LNCaP clone FGC (cell line): ENCODE data around the gene SRRM3.

ENCODE experiments used
- DNase-seq: peaks from one replicate; pipeline ENCODE4 v3.0.0-alpha.2; 2011; ENCODE audit warnings: low read depth
- H3K4me3 ChIP-seq: 2 replicates; pipeline ENCODE4 v1.5.1; 2011; ENCODE audit warnings: mild to moderate bottlenecking, low read depth, low read length, control low read depth
- CTCF ChIP-seq: IDR thresholded peaks from 2 replicates; pipeline ENCODE4 v1.5.1; 2012; ENCODE audit warnings: mild to moderate bottlenecking; ENCODE audit not compliant: control insufficient read depth, insufficient read depth; ENCODE audit errors: extremely low read depth

SRRM3 gene

GRCh38 chr7:76259124-76260093 is 57.7 kb downstream of the SRRM3 start:
- H3K4me3 ChIP-seq, result 0 out of 2 replicates have a peak overlapping the region, but pooled peaks have one; percentile 7
- TF ChIP-seq CTCF, result no peak
- no peak for DNase-seq

- TF ChIP-seq CTCF, result no peak
- H3K4me3 ChIP-seq, result no peak overlapping the region
- no peak for DNase-seq
Observed at GRCh38 chr7:76260171-76260703, 58.5 kb downstream of the SRRM3 start.

GRCh38 chr7:76261329-76261728 is 59.6 kb downstream of the SRRM3 start:
- no peak for DNase-seq
- no peak overlapping the region for H3K4me3 ChIP-seq
- TF ChIP-seq CTCF, result no peak

- H3K4me3 ChIP-seq, result no peak overlapping the region
- no peak for TF ChIP-seq CTCF
- DNase-seq, result no peak
Observed at GRCh38 chr7:76261931-76262330, 60.2 kb downstream of the SRRM3 start.

- no peak overlapping the region for H3K4me3 ChIP-seq
- TF ChIP-seq CTCF, result peak; percentile 73
- DNase-seq, result peak; percentile 25
Observed at GRCh38 chr7:76262683-76263402, 61.1 kb downstream of the SRRM3 start.

- H3K4me3 ChIP-seq, result no peak overlapping the region
- DNase-seq, result no peak
- no peak for TF ChIP-seq CTCF
Observed at GRCh38 chr7:76265299-76265698, 63.6 kb downstream of the SRRM3 start.
